C4-2B (cell line): ENCODE data around the gene PRPS1.

Experiments
- ZFX ChIP-seq: fragments of 450-650 bp; IDR thresholded peaks from 2 replicates; pipeline ENCODE4 v1.6.1; 2017
- TF ChIP-seq, protein P1 (sequence below): fragments of 450-650 bp; conservative IDR thresholded peaks from 2 replicates; pipeline ENCODE4 v1.5.1; 2017; ENCODE audit warnings: mild to moderate bottlenecking

DNA sequence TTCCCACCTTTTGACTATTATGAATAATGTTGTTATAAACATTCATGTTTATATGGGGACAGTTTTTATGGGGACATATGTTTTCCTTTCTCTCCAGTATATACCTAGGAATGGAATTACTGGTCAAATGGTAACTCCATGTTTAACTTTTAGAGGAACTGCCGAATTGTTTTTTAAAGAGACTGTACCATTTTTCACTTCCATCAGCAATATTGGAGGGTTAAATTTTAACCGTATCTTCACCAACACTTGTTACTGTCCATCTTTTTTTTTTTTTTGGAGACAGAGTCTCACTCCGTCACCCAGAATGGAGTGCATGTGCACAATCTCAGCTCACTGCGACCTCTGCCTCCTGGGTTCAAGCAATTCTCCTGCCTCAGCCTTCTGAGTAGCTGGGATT, 46.4 kb upstream of the PRPS1 start:
- TF ChIP-seq, protein P1, sequence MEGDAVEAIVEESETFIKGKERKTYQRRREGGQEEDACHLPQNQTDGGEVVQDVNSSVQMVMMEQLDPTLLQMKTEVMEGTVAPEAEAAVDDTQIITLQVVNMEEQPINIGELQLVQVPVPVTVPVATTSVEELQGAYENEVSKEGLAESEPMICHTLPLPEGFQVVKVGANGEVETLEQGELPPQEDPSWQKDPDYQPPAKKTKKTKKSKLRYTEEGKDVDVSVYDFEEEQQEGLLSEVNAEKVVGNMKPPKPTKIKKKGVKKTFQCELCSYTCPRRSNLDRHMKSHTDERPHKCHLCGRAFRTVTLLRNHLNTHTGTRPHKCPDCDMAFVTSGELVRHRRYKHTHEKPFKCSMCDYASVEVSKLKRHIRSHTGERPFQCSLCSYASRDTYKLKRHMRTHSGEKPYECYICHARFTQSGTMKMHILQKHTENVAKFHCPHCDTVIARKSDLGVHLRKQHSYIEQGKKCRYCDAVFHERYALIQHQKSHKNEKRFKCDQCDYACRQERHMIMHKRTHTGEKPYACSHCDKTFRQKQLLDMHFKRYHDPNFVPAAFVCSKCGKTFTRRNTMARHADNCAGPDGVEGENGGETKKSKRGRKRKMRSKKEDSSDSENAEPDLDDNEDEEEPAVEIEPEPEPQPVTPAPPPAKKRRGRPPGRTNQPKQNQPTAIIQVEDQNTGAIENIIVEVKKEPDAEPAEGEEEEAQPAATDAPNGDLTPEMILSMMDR: no peak
- no peak for TF ChIP-seq ZFX
